GM19438 (cell line): ENCODE measurements around the gene MAN1A2.

Source experiments
- ATAC-seq: cut with Tn5 transposase; IDR thresholded peaks from one replicate; pipeline ENCODE4 v1.9.1; 2021; ENCODE audit warnings: low read depth; ENCODE audit not compliant: unreplicated experiment

MAN1A2 gene

DNA sequence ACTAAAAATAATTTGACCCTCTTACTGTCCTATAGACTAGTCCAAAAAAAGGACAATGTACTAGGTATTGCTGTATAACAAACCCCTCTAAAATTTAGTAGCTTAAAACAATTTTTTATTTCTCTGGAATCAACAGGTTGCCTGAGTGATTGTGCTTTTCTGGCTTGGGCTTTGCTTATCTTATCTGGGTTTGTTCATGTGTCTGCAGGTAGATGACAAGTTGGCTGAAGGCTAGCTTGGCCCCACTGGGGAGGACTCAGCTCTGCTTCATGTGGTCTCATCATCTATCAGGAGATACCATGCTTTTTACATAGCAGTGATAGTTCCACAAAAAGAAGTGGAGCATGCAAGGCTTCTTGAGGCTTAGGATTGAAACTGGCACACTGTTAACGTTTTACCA, 114.2 kb downstream of the MAN1A2 start:
- no peak for ATAC-seq

DNA sequence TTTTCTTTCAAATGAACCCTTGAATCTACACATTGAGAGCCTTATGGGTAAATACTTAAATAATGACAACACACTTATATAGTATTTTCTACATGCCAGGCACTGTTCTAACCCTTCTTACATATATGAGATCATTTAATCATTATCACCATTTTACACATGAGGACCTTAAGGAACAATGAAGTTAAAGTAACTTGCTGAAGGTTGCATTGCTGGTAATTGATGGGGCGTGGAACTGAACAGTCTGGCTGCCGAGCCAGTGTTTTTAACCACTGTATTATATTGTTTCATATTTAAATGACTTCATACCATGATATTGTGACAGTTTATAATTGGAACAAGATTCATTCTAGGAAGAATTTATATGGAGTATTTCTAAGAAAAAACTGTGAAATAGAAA, 126.7 kb downstream of the MAN1A2 start:
- no peak for ATAC-seq

DNA sequence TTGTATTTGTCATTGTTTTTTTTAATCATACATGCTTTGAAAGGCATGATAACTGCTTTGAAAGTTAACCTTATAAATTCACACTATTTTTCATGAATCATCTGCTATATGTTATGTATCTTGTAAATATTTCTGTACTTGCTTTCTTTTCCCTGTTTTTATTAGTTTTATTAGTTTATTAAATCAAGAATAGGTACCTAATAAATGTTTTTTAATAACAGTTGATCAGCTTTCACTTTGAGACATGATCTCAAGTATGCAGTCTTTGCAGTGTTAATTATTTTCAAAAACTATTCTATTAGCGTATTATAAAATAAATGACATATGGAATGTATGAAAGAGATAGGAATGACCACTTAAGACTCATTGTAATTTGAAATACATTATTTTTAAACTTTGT, 127.8 kb downstream of the MAN1A2 start:
- no peak for ATAC-seq

DNA sequence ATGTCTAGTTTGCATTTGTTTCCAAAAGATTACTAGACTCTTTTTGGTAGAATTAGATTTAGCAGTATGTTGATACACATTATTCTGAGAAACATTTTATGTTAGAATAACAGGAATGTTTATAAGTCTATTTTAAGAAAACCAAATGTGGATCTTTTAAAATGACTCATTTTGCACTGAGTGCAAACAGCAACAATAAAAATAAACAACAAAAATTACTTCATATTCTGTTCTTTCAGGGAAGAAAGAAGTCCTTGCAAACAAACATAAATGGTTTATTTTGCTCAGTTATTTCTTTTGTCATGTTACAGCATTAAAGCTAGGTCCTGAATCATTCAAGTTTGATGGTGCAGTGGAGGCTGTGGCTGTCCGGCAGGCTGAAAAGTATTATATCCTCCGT, 131.8 kb downstream of the MAN1A2 start:
- no peak for ATAC-seq

DNA sequence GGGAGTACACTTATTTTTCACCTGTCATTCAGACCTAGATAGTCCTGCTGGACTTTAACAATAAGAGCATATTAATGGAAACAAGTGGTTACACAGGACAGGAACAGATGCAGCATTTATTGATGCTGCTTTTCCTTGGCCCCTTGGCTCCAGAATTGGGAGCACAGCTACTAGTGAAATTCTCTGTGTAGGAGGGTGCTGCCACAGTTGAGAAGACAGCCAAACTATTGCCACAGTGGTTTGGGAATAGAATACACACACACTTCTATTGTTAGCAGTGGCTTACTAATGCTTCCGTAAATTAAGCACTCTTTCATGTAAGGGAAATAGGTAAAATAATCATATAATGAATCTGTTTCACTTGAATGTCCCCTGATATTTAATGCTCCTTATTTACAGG, 133.3 kb downstream of the MAN1A2 start:
- ATAC-seq = no peak

DNA sequence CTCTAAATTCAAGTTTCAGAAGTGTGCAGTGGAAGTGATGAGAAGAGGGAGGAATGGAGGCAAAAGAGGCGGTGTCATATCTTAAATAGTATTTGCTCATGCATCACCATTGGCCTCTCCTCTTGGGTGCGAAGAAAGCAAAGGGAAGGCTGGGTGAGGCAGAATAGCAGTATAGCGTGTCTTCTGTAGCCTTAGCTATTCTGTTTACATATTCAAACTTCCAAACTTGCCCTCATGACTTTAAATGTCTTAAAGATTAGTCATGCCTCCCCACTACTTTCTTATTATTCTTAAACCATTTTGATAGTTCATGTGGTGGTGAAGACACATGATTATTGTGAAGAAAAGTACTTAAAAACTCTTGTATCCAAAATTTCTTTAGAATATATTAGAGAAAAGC, 134.0 kb downstream of the MAN1A2 start:
- no peak for ATAC-seq

DNA sequence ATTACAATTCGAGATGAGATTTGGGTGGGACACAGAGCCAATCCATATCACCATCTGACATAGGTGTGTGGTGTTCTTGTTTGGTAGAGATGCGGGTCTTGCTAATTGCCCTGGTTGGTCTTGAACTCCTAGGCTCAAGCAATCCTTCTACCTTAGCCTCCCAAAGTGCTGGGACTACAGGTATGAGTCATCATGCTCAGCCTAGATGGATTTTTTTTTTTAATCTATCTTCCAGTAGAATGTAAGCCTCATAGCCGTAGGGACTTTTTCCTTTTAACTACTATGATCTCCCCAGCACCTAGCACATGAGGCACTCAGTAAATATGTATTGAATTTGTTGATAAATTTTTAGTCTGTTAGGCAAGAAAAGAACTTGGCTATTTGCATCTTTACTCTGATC, 144.0 kb downstream of the MAN1A2 start:
- ATAC-seq = no peak

DNA sequence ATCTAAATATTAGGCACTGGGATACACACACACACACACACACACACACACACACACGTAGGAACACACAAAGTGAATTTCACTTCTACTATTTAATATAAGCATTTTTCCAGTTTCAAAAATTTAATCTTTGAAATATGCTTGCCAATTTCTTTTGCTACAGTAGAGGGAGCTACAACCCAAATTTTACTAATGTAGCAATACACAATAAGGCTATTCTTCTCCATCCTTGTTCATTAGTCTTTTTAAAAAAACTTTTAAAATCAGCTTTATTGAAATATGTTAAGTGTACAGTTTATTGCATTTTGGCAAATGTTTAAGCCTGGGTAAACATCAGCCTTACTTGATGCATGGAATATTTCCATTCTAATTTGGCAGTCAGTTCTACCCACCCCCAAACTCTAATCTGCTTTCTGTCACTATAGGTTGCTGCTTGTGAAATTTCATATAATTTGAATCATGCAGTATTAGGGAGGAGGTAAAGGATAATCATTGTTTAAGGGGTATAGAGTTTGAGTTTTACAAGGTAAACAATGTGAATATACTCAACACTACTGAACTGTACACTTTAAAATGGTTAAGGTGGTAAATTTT, 145.6 kb downstream of the MAN1A2 start:
- ATAC-seq = no peak

DNA sequence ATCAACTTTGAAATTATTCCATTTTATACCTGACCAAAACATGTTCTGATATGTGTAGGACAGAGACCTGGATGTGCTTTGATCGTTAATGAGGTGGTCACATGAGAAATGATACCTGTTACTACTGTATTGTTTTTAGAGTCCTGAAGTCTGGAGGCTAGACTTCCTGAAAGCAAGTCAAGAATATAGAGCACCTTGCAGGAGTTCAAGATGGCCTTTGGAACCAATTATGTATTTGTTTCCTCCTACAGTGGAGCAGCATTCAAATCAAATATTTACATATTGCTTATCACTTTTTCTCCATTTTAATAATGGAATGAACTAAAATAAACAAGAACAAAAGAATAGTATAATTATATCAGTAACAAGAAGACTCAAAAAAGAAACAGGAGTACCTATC, 155.9 kb downstream of the MAN1A2 start:
- no peak for ATAC-seq

DNA sequence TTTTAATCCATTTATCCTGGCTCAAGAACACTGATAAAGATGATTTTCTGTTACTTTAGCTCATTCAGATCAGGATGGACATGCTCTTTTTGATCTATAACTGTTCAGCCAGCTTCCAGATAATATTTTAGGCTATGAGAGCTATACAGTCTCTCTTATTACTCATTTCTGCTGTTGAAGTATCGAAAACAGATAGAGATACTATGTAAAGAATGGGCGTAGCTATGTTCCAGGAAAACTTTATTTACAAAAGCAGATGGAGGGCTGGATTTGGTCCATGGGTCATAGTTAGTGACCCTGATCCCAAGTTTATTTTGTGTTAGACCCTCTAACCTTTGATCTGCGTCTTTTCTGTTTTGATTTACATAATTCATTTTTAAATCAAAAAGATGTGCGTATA, 159.8 kb downstream of the MAN1A2 start:
- no peak for ATAC-seq

DNA sequence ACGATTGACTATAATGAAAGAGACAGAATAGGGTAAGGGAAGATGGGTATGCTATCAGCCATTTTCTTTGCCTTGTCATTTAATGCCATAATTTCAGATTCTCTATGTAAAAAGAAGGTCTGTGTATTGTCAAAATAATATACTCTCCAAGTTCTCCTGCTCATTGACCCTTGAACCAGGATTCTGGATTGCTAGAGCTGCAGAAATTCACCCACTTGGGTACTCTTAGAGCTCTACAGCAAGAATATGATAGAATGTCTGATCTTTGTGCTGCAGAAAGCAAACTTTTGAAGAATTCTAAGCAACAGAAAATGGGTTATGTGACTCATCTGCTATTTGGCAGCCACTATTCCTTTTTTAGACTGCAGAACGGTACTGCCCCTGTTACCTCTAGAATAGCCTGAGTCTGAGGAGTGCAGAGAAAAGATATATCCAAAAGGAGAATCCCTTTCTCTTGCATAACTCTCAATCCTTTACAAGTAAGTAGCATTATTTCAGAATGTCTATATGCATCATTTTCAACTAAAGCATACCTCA, 160.4 kb downstream of the MAN1A2 start:
- no peak for ATAC-seq

DNA sequence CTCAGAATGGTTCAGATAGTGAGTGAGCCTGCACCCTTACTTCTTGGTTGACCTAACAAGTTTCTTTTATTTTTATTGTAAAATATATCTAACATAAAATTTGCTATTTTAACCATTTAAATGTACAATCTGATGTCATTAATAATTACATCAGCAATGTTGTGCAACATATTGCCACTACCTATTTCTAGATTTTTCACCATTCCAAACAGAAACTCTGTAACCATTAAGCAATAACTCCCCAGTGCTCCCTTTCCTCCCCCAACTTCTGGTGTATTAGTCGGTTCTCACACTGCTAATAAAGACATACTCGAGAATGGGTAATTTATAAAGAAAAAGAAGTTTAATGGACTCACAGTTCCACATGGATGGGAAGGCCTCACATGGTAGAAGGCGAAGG, 162.4 kb downstream of the MAN1A2 start:
- ATAC-seq = no peak

DNA sequence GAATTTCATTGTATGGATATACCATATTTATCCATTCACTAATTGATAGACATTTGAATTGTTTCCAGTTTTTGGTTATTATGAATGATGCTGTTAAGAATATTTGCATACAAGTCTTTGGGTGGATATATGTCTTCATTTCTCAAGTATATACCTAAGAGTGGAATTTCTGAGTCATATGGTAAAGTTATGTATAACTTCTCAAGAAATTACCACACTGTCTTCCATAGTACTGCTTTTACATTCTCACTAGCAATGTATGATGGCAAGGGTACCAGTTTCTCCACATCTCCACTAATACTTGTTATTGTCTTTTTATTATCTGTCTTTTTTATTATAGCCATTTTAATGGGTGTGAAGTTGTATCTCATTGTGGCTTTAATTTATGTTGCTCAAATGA, 164.0 kb downstream of the MAN1A2 start:
- ATAC-seq = no peak

DNA sequence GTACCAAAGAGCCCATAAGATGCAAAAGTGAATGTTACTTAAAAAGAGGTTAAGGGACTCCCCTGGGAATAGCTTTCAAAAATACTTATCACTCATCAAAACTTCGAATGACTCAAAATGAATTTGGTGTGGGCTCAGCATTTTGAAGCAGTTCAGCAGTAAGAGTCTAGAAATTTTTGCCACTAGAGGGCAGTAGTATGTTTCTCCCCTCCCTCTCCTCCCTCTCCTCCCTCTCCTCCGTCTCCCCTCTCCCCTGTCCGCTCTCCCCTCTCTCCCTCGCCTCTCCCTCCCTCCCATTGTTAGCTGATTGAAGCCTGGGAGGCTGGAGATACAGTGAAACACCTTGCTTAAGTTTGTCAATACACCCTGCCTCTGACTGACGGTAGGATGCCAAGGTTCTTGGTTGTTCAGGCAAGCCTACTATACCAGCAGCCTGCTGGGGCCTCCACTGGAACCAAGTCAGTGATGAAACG, 167.8 kb downstream of the MAN1A2 start:
- peak; percentile 76 for ATAC-seq

DNA sequence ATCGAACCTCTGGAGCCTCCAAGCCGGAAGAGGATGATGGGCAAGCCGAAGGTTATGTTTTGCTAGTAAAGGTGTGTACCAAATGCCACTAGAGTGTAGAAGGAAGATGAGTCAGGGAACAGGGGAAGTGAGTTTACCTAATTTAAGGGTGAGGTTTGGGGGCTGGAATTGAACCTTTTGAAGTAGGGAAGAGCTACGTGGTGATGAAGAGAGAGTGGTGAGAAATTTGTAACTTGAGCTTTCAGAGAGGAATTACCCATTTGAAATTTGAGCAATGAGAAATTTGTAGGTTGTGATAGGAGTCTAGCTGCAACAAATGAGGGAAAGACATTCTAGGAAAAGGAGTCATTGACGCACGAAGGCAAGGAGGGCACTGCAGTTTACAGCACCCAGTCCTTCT, 168.6 kb downstream of the MAN1A2 start:
- no peak for ATAC-seq

DNA sequence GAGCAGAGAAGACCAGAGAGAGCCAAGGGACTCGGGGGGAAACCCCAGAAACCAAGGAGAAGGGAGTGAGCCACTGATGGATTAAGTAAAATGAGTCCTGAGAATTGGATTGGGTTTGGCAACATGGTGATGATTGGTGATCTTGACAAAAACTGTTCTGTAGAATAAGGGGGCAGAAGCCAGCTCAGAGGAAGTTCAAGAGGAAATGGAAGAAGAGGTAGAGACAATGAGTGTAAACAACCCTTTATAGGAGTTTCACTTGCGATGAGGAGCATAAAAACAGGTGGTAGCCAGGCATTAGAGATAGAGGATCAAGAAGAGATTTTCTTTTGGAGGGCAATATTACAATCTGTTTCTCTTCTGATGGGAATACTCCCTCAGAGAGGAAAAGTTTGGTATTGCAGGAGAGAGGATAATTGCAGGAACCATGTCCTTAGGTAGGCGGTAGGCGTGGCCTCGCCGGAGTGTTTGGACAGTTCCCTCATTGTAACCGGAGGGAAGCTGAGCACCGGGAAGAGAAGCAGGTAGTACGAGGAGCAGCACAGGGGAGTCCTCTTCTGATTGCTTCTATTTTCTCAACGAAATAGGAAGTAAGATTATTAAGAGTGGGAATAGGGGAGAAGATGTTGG, 170.2 kb downstream of the MAN1A2 start:
- peak; percentile 63 for ATAC-seq

DNA sequence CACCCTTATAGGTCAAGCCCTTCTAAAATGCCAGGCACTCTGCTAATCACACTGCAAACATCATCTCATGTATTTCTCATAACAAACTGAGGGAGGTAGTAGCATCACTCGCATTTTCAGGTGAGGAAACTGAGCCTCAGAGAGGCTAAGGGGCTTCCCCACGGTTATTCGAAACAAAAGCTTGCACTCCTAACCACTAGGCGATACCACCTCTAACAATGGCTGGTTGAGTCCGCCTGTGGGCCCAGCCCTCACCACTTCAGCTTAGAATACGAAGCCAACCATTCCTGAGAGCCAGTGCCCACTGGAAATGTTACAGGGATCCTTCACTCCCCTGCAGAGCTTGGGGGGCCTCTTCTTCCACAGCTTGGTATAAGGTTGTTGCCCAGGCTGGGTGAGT, 173.3 kb downstream of the MAN1A2 start:
- no peak for ATAC-seq

DNA sequence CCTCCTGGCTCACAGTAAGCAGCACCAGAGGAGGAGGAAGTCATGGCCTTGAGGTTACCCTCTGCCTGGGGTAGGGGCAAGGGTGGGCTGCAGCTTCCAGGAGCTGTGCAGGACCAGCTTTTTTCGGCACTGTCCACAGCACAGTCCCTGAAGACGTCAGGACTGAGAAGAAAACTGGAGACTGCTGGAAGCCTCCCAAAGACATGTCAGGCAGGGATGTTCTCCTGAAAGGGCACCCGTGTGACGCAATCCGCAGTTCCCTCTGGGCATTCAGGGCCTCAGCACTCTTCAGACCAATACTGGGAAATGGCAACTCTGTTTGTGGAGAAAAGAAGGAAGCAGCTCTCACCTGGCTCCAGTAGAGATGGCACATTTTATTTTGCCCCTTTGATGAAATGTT, 173.8 kb downstream of the MAN1A2 start:
- no peak for ATAC-seq

DNA sequence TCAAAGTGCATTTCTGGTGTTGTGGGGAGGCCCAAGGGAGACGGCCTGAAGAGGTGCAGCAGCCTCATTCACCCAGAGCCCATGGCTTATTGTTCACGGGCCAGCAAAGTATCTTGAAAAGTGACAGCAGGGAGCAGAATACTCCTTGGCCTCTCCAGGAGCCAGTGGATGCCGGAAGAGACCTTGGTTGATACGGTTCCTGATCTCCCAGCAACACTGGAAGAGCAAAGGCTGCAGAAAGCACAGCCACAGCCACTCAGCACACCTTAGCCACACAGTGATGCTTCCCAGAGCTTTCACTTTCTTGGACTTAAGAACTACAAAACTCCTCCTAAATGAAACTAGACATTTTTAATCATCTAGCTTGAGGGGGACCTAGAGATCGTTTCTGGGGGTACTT, 174.3 kb downstream of the MAN1A2 start:
- ATAC-seq = no peak

DNA sequence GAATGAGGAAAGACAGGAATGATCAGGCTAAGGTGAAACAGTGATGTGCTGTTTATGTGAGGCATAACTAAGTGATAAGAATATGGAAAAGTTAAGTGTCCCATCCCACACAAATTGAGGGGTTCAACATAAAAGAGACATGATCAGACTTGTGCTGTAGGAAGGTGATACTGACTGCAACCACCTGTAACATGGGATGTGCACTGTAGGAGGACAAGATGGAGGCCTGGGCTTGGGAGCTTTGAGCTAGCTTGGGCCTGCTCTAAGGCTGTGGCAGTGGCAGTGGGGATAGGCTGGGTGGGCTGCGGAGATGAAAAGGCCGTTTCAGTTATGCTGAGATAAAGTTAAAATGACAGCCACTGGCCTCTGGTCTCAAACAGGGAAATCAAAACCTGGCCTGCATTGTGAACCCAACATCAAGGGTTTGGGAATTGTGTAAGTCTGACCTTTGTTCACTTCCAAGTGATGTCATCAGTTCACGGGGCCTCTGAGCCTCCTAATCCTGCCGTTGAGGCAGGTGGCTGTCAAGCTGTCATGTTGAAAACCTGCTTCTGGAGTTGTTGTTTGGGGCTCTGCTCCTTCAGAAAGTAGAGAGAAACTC, 177.4 kb downstream of the MAN1A2 start:
- no peak for ATAC-seq

DNA sequence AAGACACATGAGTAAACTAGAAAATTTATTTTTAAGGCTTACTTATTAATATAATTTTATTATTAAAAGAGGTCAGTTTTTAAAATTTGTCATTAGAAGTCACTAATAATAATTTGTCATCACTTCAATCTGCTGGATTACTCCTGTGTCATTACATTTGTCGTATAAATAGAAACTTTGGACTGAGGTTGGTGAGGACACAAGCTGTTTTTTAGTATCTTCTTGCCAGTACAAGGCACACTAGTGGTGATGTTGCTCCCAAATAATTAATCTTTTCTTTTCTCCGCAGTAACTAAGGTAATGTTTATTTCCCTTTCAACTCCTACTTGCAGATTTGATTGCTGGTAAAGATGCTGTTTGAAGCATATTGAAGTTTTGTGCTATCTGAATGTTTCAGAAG, 179.2 kb downstream of the MAN1A2 start:
- no peak for ATAC-seq

DNA sequence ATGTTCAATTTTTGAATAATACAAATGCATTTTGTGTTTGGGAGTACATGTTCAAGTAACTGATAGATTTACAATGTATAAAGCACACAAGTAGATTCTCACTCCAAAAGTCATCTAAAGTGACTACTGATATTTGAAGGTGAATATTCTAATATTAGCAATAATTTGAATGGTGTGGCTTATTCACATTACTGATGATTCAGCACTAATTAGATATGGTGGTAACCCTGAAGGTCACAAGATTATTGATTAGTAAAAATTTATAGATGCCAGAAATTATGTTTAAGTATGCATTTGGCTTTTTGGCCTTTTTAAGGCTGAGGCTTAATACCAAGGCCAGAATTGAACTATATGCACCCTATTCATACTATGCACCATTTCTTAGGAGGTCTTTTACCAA, 186.2 kb downstream of the MAN1A2 start:
- ATAC-seq = no peak
